AG04450 (cell line): ENCODE results near the gene SMCO2. TPM values are rescaled to one million over a fixed set of nuclear protein-coding genes. Genes with fewer than 3 reads are reported as not detected.

Experiments used
- CTCF ChIA-PET: fragments of 300-600, 350-600 bp; formaldehyde crosslinking; extraction: SDS; loops from one replicate; lab custom pipeline; 2022; ENCODE audit warnings: antibody characterized with exemption, inconsistent platforms; lab: Charles Lee
- POLR2A ChIA-PET: fragments of 350-600 bp; formaldehyde crosslinking; extraction: SDS; loops from one replicate; lab custom pipeline; 2021; ENCODE audit warnings: antibody characterized with exemption, inconsistent platforms; lab: Yijun Ruan, JAX
- DNase-seq: peaks from one replicate; pipeline ENCODE4 v3.0.0-alpha.2; 2011; ENCODE audit warnings: low read depth, low spot score
- H3K27ac ChIP-seq: one replicate; pipeline ENCODE4 v1.5.1; 2012; ENCODE audit warnings: low read depth, low read length, control low read depth
- H3K27me3 ChIP-seq: one replicate; pipeline ENCODE4 v1.6.0; 2012; ENCODE audit warnings: low read length; ENCODE audit not compliant: control insufficient read depth, insufficient read depth
- H3K4me3 ChIP-seq: 2 replicates; pipeline ENCODE4 v1.5.1; 2011; ENCODE audit warnings: mild to moderate bottlenecking, low read depth, low read length, control low read depth
- H3K9me3 ChIP-seq: 2 replicates; pipeline ENCODE4 v1.5.1; 2012; ENCODE audit warnings: low read length; ENCODE audit not compliant: control insufficient read depth, insufficient read depth
- CTCF ChIP-seq: IDR thresholded peaks from 2 replicates; pipeline ENCODE4 v1.5.1; 2011; ENCODE audit warnings: low read depth, low read length, control low read depth, inconsistent platforms
- polyA plus RNA-seq: library from polyadenylated mRNA; depleted of rRNA; stranded (reverse); fragments of >200 nt; gene quantifications from 2 replicates; pipeline ENCODE4 v1.2.3, GENCODE V29; 2011

The SMCO2 gene
- polyA plus RNA-seq, 1 experiment = 0.55 TPM

- no peak for TF ChIP-seq CTCF
- Histone ChIP-seq H3K27ac (no peak overlapping the region), H3K27me3 (no peaks in the 10 kb centered on the region), H3K4me3 (no peak overlapping the region), H3K9me3 (no peaks in the 10 kb centered on the region)
- no peak for DNase-seq
- ChIA-PET CTCF (no interaction called here), POLR2A (no interaction called here)
Observed at GRCh38 chr12:27531896-27532295, 85.4 kb downstream of the SMCO2 start.

DNA sequence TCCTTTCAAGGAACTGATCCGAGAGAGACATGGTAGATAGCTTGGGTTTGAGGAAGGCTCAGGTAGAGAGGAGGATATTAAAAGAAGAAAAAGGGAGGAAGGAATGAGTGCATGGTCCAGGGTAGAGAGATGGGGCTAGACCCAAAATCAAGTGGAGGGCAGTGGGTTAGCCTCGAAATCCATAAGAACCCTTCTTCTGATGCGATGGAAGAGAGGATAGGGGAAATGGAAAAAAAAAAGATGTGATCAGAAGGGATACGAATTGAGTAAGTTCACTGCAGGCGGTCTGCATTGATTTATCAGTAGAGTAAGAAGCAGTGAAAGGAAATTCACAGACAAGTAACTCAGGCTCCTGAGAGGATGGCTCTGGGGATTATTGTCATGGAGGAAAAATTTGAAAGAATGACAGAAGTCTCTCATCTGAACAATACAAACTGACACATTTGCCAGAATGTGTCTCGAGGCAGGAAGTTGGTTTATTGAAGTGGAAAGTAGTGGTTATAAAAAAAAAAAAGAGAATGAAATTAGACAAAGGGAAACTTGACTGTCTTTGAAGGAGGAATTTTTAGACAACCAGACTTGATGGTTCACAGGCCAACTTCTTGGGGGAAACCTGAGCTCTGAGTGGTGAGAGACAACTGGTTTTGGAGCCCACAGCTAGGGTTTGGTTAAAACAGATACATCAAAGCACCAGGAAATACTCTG, 87.7 kb downstream of the SMCO2 start:
- H3K27ac ChIP-seq = no peak overlapping the region
- no peak overlapping the region for H3K4me3 ChIP-seq
- POLR2A ChIA-PET = no interaction called here
- DNase-seq = no peak
- no peak for TF ChIP-seq CTCF
- no peaks in the 10 kb centered on the region for H3K9me3 ChIP-seq
- no peaks in the 10 kb centered on the region for H3K27me3 ChIP-seq
- CTCF ChIA-PET = no interaction called here

DNA sequence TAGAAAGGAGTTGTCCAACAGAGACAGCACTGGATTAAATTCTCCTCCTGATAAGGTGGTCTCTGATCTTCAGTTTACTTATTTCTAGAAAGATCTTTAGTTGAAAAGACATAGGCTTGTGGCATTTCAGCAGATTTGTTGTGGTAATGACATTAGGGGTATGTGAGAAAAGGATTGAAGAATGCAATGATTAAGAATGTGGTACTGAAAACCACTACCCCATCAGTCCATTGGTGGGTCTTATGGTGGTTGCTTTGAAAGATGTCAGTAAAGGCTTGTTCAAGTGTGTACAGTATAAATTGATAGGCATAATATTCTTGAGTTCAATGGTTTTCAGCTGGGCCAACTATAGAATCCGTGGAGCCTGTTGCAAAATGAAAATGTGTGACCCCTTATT, 88.2 kb downstream of the SMCO2 start:
- Histone ChIP-seq H3K27ac (no peak overlapping the region), H3K27me3 (no peaks in the 10 kb centered on the region), H3K4me3 (no peak overlapping the region), H3K9me3 (no peaks in the 10 kb centered on the region)
- CTCF ChIA-PET = no interaction called here
- POLR2A ChIA-PET = no interaction called here
- DNase-seq = no peak
- TF ChIP-seq CTCF = no peak

DNA sequence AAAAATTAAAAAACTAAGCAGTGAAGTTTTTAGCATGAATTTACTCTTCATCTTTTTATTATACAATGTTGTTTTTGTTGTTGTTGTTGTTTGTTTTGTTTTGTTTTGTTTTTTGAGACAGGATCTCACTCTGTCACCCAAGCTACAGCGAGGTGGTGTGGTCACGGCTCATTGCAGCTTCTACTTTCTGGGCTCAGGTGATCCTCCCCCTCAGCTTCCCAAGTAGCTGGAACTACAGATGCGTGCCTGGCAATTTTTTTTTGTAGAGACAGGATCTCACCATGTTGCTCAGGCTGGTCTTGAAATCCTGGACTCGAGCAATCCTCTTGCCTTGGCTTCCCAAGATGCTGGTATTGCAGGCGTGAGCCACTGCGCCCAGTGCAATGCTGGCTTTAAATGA, 88.8 kb downstream of the SMCO2 start:
- CTCF ChIA-PET = no interaction called here
- no peak for TF ChIP-seq CTCF
- Histone ChIP-seq H3K27me3 (no peaks in the 10 kb centered on the region), H3K9me3 (no peaks in the 10 kb centered on the region), H3K27ac (no peak overlapping the region), H3K4me3 (no peak overlapping the region)
- POLR2A ChIA-PET = no interaction called here
- no peak for DNase-seq

- H3K4me3 ChIP-seq = no peak overlapping the region
- H3K9me3 ChIP-seq = no peaks in the 10 kb centered on the region
- DNase-seq = no peak
- CTCF ChIA-PET = interaction anchor here (2.6 kb wide), 1 partner anchor 14 kb away, joined by 10 read pairs; the partner anchor contains the start of gene PPFIBP1
- H3K27me3 ChIP-seq = no peaks in the 10 kb centered on the region
- H3K27ac ChIP-seq = no peak overlapping the region
- TF ChIP-seq CTCF = no peak
- POLR2A ChIA-PET = no interaction called here
Observed at GRCh38 chr12:27537855-27538675, 91.5 kb downstream of the SMCO2 start.
